ENCODE data around the gene SMC1B.
"Not testable (repeated sequence)": the region's sequence is repeated elsewhere in the genome, so short reads cannot be mapped to it uniquely, and the experiment has no call there.

SMC1B gene

DNA sequence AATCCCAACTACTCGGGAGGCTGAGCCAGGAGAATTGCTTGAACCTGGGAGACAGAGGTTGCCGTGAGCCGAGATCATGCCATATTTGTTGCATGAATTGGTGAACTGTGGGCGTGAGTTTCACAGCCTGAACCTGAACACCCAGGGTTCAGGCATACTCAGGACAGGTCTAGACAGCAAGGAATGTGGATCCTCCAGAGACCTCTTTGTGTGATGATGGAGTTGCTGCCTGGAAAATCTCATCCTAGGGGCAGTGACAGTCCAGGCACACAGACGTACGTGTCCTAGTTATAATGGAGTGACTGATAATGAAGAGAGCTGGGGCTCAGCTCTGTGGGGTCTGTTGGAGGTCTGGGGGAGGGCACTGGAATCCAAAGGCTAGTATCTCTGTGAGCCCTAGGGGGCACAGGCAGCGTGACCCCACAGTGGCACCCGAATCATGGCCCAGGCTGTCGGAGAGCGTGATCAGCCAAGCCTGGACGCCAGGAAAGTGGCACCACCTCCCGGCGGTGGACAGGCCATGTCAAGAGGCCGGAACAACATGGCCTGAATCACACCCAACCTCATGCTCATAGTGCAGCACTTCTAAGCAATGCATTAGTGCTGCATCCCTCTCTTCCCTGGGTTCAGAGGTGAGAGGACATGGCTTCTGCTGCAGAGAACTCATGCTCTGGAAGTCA is 31.8 kb upstream of the SMC1B start:
- no peak for DNase-seq

GRCh38 chr22:45444168-45444567 is 30.8 kb upstream of the SMC1B start:
- no peak for DNase-seq

DNA sequence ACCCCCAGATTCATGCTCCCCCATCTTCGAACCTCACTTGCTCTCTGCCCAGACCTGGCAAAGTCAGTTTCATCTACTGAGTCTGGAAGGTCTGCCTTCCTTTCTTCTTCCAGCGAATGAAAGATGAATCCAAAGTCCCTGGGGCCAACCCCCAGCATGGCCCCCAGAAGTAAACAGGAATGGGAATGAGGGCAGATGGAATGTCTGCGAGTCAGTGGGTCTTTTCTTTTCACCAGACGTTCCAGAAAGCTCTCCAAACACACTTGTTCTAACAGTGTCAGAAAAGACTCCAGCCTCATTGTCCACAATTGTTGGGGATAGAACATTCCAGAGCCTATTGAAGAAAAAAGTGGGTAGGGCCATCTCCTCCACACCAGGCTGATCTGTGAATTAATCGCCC is 28.7 kb upstream of the SMC1B start:
- DNase-seq, result no peak

GRCh38 chr22:45441138-45441537 is 27.7 kb upstream of the SMC1B start:
- no peak for DNase-seq

DNA sequence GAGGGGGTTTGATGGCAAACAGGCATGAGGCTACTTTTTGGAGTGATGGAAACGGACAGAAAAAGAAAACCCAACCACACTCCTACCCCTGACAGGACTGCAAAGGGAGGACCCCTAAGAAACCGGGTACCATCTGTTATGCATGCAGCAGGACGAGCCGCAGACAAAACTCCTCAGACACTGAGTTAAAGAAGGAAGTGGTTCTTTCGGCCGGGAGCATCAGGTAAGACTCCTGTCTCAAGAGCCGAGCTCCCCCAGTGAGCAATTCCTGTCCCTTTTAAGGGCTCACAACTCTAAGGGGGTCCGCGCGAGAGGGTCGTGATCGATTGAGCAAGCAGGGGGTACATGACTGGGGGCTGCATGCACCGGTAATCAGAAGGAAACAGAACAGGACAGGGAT is 27.3 kb upstream of the SMC1B start:
- DNase-seq, result not testable (repeated sequence)

DNA sequence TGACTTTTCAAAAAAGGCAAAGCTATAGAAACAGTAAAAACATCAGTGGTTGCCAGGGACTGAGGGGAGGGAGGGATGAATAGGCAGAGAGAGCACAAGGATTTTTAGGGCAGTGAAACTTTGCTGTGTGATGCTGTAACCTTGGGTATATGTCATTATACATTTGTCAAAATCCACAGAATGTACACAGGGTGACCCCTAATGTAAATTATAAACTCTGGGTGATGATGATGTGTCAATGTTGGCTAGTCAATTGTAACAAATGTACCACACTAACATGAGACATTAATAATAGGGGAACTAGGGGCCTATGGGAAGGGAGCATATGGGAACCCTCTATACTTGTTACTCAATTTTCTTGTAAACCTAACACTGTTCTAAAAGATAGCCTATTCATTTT is 24.9 kb upstream of the SMC1B start:
- DNase-seq, result no peak

GRCh38 chr22:45436871-45437517 is 23.6 kb upstream of the SMC1B start:
- peak; percentile 32 for DNase-seq

- DNase-seq, result peak; percentile 83
Observed at GRCh38 chr22:45435544-45436139, 22.2 kb upstream of the SMC1B start.

DNA sequence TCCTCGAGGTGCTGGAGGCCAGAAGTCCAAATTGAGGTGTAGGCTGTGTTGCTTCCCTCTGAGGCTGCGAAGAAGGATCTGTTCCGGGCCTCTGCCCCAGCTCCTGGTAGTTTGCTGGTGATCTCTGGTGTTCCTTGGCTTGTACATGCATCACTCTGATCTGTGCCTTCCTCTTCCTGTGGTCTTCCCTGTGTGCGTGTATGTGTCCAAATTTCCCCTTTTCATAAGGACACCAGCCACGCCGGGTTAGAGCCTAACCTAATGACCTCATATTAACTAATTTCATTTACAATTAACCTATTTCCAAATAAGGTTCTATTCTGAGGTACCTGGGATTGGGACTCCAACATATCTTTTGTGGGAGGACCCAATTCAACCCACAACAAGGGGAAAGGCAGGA is 21.6 kb upstream of the SMC1B start:
- DNase-seq, result no peak

GRCh38 chr22:45430871-45431270 is 17.5 kb upstream of the SMC1B start:
- no peak for DNase-seq

GRCh38 chr22:45429981-45430775 is 16.8 kb upstream of the SMC1B start:
- no peak for DNase-seq

- no peak for DNase-seq
Observed at GRCh38 chr22:45429424-45429823, 16.0 kb upstream of the SMC1B start.

DNA sequence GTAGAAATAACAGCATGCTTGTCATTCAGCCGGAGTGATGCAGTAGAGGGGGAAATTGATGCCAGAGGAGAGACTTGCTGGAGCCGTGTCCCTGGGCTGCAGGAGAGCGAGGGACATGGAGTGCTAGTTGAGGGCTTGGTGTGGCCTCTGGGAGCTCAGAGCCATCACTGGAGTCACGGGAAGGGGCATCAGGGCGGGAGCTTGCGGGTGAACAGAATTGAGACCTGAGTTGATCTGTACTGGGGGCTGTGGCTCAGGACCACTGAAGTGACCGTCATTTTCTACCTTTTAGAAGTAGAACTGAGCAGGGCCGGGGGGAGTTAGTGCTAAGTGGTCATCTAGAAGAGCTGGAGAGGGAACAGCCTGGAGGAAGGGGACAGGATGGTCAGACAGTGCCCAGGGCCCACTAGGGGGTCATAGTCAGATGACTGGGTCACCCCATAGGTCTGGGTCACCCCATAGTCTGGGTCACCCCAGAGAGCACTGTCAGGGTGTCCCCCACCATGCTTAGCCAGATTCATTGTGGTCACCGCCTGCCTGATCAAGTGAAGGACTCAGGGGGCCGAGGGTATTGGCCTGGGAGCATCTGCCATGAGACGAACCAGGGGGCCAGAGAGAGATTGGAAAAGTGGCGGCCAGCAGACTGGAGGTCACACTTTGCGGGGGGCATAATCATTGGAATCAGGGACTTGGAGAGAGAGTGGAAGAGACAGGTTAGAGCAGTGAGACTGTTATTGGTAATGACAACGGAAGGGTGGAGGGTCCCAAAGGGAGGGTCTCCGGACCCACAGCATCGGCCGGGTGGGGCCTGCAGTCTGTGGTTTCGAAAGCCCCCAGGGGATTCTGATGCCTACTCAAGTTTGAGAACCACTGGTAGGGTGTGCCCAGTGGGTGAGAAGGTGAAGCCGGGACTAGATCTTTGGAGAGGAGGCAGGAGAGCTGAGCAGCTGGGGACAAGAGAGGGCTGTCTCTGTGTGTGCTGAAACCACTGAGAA is 15.3 kb upstream of the SMC1B start:
- DNase-seq, result no peak

DNA sequence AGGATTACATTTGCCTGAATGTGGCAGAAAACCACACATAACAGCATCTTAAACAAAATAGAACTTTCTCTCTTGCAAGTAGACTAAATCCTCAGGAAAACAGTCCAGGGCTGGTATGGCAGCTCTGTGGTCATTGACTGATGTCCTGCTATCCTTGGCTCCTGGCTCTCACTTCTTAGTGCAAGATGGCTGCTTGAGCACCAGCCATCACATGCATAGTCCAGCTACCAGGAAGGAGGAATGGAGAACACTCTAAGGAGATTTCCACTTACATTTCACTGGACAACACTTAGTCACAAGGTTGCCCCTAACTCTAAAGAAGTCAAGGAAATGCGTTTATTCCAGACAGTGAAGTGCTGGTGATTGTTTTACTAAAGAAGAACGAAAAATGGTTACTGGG is 13.7 kb upstream of the SMC1B start:
- DNase-seq, result no peak

DNA sequence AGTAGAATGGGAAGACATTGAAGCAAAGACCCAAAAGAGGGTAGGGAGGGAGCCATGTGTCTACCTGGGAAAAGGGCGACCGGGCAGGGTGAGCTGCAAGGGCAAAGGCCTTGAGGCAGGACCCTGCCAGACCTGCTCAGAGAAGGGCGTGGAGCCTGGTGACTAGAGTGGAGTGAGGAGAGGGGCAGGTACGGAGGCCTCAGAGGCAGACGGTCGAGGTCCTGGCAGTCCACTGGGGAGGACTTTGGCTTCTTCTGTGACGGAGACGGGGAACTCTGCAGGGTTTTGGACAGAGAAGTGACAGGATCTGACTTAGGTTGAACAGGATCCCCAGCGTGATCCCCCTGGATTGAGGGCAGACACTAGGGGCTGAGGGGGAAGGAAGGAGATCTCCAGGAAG is 13.0 kb upstream of the SMC1B start:
- no peak for DNase-seq

GRCh38 chr22:45425531-45426265 is 12.3 kb upstream of the SMC1B start:
- DNase-seq, result no peak

DNA sequence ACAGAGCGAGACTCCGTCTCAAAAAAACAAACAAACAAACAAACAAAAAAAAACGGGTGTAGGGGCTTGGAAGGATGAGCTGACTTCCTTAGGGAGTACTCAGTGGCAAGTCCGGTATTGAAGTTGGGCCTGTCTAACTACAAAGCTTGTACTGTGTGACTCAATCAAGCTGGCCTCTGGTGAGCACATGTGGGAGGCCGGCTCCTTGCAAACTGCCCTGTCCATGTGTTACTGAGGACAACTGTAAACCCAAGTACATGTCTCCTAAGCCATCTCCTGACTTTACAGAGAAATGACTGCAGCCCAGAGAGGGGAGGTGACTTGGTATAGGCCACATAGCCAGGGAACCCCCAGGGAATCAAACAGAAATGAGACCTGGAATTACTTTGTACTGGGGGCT is 11.7 kb upstream of the SMC1B start:
- no peak for DNase-seq

DNA sequence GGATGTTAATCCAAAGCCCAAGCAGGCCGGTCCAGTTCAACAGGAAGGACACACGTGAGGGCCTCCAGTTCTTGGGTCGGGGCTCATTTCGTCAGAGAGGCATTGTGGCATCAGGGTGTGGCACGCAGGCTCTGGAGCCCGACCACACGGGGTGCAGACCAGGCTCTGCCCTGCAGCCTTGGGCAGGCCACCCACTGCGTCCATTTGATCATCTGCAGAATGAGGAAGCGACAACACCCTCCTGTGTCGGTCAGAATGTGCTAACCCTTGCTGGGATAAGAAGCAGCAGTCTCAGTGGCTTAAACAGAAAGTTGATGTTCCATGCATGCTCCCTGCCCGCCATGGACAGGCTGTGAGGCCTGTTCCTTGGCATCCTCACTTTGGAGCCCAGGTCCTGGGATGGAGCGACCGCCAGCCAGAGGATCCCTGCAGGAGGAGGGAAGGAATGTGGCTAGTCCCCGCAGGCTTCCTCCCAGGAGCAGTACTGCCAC is 10.9 kb upstream of the SMC1B start:
- no peak for DNase-seq

DNA sequence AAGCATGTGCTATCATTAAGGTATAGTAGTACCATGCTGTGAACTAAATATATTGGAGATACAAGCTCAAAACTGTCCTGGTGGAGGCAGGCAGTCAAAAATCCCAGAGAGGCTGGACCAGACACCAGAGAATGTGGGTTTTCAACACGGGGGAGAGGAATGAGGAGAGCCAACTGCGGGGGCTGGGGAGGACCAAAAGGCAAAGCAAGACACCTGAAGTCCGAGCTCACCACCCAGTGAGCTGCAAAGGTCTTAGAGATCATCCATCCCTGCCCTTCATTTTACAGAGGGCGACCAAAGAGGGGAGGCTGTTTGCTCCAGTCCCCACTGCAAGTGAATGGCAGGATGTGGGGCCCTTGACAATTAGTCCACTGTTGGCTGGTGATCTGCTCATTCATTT is 10.1 kb upstream of the SMC1B start:
- DNase-seq, result no peak

DNA sequence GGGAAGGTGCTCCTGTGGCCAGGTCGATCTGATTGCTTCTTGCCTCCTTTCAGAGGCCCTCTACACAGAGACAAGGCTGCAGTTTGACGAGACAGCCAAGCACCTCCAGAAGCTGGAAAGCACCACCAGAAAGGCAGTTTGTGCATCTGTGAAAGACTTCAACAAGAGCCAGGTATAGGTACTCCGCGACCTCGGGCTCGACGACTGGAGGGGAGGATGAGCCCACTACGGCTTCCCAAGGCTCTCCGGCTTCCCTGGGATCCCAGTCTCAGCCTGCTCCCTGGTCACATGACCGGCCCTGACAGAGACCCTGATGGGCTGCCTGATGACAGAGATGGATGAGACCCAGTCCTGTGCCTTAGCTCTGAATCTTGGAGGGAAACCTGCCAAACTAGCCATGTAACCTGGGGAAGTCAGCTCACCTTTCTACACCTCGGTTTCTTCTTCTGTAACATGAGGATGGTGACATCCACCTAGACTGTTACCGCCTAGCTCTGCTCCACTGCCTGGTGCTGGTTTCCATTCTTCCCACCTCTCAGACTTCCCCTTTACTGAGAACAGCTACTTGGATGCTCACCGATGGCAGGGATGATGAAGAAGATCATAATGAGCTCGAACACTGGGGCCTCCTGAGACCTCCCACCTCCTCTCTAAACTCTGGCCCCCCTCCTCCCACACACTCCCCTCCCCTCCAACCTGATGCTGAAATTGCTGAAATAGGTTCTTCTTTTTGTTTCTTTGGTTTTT is 9.0 kb upstream of the SMC1B start:
- no peak for DNase-seq

Measured in activated CD8-positive, alpha-beta memory T cell treated with anti-CD3 and anti-CD28 coated beads, Interleukin-2, amount 50 U/mL, for 4 hours (primary cell).